HG02763 (cell line): ENCODE measurements around the gene PPP3R1.
"Not testable (repeated sequence)": the region's sequence is repeated elsewhere in the genome, so short reads cannot be mapped to it uniquely, and the experiment has no call there.

Experiments used
- ATAC-seq: cut with Tn5 transposase; IDR thresholded peaks from one replicate; pipeline ENCODE4 v1.9.1; 2021; ENCODE audit warnings: mild to moderate bottlenecking, moderate library complexity; ENCODE audit not compliant: unreplicated experiment

The PPP3R1 gene

GRCh38 chr2:68190991-68191731, 61.2 kb downstream of the PPP3R1 start:
- ATAC-seq = no peak

GRCh38 chr2:68189991-68190784, 62.1 kb downstream of the PPP3R1 start:
- ATAC-seq = no peak

- ATAC-seq = no peak
These were observed 63.5 kb downstream of the PPP3R1 start for GRCh38 chr2:68188831-68189230.

- ATAC-seq = no peak
These were observed 65.0 kb downstream of the PPP3R1 start for GRCh38 chr2:68187329-68187728.

DNA sequence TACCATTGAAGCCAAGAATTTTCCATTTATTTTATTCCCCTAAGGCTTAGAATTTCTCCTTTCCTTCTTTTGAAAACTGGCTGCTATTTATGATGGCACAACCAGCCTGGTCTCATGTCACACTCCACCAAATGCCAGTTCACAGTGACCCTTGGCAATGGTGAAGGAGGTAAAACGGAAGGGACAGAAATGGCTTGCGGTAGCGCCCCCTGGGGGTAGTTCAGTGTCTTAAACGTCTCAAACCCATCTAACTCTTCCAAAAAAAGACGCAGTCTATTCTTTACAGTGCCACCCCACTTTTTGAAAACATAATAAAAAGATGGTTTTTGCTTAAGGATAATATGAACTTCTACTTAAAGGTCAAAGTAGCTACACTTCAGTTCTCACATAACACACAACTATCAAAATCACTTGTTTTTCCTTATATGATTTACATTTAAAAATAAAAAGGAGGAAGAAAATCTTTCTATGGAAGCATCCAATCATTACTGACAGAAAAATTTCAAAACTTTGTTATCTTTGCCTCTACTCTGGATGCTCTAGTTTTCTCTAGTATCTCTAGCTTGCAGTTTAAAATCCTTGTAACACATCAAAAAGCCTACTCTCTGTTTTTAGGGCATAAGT, 66.7 kb downstream of the PPP3R1 start:
- ATAC-seq = no peak

GRCh38 chr2:68182902-68183301, 69.4 kb downstream of the PPP3R1 start:
- ATAC-seq = no peak

DNA sequence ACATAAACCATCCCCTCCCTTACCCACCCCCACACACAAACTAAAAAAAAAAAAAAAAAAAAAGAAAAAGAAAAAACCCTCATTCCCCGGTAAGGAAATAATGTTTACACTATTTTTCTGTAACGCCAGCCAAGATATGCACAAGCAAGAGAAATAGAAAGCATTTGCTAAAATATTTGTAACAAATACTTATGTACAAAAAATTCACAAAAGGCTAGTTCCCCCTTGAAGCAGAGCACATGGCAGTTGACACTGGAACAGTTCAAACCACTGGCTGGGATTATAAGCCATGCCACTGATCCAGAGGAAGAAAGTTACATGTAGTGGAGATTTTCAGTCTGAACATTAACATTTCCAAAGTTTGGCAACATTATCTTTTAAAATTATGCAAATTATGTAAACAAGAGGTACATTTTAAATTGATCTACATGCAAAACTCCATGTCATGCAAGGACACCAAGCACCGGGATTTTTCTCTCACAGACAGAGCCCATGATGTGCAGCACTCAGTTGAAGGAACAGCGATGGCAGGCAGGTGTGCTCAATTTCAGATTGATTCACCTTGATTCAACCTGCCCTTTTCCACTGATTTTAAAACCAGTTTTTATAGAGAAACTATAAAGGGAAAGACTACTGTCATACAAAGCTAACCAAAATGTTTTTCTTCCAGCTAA, 73.2 kb downstream of the PPP3R1 start:
- no peak for ATAC-seq

- ATAC-seq = no peak
These were observed 73.9 kb downstream of the PPP3R1 start for GRCh38 chr2:68178432-68178831.

DNA sequence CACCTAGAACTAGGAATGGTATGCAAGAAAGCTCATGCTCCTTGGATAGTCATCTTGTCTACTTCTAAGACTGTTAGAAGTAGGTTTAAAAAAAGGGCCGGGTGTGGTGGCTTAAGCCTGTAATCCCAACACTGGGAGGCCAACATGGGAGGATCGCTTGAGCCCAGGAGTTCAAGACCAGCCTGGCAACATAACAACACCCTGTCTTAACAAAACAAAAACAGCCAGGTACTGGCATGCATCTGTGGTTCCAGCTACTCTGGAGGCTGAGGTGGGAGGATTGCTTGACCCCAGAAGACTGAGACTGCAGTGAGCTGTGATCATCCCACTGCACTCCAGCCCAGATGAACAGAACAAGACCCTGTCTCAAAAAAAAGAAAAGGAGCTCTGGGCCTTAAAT, 74.8 kb downstream of the PPP3R1 start:
- no peak for ATAC-seq

DNA sequence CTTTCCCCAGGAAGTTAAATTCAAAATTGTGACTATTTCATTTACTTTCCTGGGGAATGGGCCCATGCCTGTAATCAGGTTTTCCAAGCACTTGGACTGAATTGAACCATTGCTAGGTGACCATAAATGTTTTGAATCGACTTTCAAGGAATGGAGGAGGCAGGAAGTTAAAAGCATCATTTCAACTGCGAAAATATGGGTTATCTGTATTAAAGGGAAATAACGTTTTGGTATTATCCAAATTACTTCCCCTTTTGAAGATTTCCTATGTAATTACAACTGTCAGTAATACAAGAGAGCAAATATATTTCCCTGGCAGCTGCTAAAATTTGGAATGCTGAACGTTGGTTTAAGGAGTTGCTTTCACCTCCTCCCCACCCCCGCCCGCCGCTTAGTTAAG, 75.7 kb downstream of the PPP3R1 start:
- ATAC-seq = no peak

- ATAC-seq = not testable (repeated sequence)
These were observed 77.1 kb downstream of the PPP3R1 start for GRCh38 chr2:68175210-68175609.

- no peak for ATAC-seq
These were observed 79.2 kb downstream of the PPP3R1 start for GRCh38 chr2:68172990-68173700.

DNA sequence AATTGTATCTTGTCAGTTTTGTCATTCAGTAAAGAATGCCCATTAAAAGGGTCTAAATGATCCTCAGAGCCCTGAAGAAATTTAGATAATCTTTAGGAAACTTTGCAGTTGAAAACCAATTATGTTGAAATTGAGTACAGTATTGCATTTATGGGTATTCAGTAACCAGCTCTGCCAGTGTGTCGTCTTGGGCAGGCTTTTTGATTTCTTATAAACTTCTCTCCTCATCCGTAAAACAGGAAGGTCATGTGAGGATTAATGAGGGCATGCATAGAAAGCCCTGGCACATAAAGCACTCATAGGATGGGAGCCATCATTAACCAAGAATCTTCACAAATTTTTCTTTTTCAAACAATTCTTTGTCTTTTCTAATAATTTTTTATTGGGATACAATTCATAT, 79.8 kb downstream of the PPP3R1 start:
- ATAC-seq = no peak

DNA sequence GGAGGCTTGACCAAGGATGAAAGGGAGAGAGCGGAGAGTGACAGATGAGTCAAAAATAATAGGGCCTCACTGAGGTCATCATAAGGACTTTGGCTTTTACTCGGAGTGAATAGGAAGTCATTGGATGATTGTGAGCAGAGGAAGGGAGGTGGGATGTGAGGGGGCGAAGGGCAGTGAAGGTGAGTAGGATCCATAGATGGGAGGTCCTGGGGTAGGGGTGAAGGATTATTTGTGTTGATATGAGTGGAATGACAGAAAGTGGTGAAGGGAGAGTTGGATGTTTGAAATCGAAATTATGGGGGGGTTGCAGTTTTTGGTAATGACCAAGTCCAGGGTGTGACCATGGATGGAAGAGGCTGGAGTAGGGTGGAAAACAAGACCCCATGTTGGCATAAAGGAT, 80.6 kb downstream of the PPP3R1 start:
- ATAC-seq = no peak

DNA sequence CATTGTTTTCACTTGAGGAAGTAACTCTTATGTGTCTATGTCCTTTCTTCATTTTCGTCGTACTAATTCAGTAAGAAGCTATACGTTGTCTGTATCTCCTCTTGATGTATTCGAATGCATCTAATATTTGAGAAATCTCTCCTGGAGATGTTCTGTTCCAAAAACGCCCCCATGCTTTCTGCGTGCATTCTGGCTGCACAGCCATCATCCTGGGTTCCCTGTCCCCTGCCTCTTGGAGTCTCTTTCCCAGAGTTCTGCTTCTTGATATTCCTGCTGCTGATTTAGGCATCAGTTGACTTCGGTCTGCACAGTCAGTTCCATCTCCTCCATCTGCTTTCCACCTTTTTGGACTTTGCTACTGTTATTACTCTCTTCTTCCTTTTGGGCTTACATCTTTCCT, 81.2 kb downstream of the PPP3R1 start:
- no peak for ATAC-seq

DNA sequence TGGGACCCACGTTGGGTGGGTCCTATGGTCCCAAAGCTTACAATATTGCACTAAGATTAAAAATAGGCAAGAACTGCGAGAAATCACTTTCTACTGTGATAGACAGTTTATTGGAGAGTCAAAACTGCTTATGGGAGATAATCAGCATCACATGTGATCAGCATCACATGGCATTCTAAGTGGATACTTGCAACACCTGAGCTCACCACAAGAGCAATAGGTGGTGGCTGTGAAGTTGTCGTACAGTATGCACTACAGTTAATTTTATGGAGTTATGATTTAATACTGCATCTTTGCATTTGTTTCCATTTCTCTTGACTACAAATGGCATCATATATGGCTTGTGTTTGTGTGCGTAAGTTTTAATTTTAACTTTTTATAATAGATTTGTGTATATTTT, 83.0 kb downstream of the PPP3R1 start:
- no peak for ATAC-seq

DNA sequence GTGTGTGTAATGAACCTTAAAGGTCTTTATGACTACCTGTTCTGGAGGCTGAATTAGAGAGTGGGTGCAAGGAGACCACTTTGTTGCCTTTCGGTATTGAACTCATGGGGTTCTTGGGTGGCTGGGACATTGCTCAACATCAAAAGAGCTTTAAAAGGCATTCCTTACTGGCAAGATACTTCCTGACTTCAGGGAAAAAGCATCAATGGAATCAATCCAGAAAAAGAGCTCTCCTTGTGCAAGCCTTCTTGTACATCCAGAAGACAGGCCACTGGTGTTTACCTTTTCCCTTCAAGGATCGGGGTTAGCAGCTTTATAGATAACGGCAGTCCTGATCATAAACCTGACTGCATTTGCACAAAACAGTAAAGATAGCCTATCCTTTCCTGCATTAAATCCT, 85.1 kb downstream of the PPP3R1 start:
- no peak for ATAC-seq

DNA sequence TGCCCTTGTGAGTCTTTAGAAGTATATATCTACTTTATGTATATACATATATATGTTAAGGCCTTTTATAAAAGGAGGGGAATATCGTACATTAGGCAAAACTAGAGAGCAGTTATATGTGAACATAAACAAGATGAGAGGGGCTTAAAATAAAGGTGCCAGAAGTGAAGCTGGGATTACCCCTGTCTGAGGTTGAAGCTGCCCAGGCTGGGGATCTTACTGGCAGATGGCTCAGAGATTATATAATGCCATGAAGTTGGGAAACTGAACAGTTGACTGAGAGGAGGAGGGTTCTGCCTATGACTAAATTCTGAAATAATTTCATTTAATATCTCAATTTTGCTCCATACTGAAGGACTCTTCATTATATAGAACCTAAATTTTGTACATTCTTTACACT, 88.7 kb downstream of the PPP3R1 start:
- ATAC-seq = no peak

GRCh38 chr2:68158134-68158447, 94.2 kb downstream of the PPP3R1 start:
- no peak for ATAC-seq

GRCh38 chr2:68157402-68158133, 94.8 kb downstream of the PPP3R1 start, which contains the start of gene PNO1:
PNO1 (plus strand) TSS chr2:68157888; CDS start chr2:68157935, 47 bp downstream.
- ATAC-seq = peak; percentile 87
